ENCODE measurements around the gene NKAPL.

- TF ChIP-seq CTCF (IDR thresholded peaks at IDR 0.05): no peak
- no peak for TF ChIP-seq POLR2A (IDR thresholded peaks at IDR 0.05; ENCODE audit: low read depth)
These were observed 10.4 kb downstream of the NKAPL start for GRCh38 chr6:28269492-28269891.

Measured in esophagus muscularis mucosa (tissue), 3 donors.